B cell (primary cell): ENCODE data around the gene PJA1.

Experiments used
- CTCF ChIP-seq: fragments of 200-600 bp; IDR thresholded peaks from one replicate; pipeline ENCODE4 v1.8.0; 2022; ENCODE audit warnings: antibody characterized with exemption, mild to moderate bottlenecking
- EZH2 ChIP-seq: IDR thresholded peaks from 2 replicates; pipeline ENCODE4 v1.6.1; 2012; ENCODE audit warnings: borderline replicate concordance, low read depth, mild to moderate bottlenecking, moderate library complexity, low read length; ENCODE audit not compliant: insufficient read depth, poor library complexity, severe bottlenecking

- TF ChIP-seq EZH2 = no peak
- no peak for TF ChIP-seq CTCF
Measured at GRCh38 chrX:69128588-69128987, 36.7 kb downstream of the PJA1 start.
